ENCODE results near the gene SIDT2. TPM values are rescaled to one million over a fixed set of nuclear protein-coding genes. Genes with fewer than 3 reads are reported as not detected.

SIDT2 gene
- total and polyA plus RNA-seq, 2 of the 13 experiments (the other 11 are each of a cell fraction or from before 2014, with no cell fraction given): 11.5 to 28.0 TPM

DNA sequence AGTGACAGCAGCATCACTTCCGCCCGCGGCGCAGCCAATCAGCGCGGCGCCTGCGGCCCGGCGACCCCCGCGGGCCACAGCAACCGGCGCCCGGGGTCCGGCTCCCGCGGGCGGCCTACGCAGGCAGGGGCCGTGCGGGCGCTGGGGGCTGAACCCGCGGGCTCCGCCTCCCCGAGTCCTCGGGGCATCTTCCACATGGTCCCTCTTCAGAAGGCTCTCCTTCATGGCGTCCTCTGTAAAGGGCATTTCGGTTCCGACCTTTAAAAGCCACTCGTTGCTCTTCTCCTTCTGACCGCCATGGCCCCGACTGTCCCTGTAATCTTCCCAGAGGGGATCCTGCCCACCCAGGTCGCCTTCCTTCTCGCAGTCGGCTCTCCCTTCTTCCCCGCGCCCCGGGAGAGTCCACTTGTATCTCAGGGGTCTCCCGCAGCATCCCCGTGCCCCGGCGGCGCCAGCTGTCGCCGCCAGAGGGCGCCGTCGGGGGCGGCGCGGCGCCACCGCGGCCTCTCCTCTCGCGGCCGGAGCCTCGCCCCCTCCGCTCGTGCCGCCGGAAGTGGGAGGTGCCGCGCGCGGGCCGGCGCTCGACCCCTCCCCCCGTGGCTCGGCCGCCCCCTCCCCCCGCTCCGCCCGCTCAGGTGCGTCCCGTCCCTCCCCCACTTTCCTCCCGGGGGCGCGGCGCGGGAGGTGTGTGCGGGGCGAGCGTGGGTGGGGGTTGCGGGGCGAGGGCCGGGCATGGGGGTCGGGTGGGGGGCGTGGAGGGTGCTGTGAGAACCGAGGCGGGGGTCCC lies 53.7 kb downstream of the SIDT2 start, which contains the start of gene RNF214 (continued):
- TF ChIP-seq, protein P1, sequence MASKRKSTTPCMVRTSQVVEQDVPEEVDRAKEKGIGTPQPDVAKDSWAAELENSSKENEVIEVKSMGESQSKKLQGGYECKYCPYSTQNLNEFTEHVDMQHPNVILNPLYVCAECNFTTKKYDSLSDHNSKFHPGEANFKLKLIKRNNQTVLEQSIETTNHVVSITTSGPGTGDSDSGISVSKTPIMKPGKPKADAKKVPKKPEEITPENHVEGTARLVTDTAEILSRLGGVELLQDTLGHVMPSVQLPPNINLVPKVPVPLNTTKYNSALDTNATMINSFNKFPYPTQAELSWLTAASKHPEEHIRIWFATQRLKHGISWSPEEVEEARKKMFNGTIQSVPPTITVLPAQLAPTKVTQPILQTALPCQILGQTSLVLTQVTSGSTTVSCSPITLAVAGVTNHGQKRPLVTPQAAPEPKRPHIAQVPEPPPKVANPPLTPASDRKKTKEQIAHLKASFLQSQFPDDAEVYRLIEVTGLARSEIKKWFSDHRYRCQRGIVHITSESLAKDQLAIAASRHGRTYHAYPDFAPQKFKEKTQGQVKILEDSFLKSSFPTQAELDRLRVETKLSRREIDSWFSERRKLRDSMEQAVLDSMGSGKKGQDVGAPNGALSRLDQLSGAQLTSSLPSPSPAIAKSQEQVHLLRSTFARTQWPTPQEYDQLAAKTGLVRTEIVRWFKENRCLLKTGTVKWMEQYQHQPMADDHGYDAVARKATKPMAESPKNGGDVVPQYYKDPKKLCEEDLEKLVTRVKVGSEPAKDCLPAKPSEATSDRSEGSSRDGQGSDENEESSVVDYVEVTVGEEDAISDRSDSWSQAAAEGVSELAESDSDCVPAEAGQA (IDR thresholded peaks at IDR 0.05; ENCODE audit: low read depth): 0 out of 2 replicates have a peak, but pooled peaks have one; percentile 37
- TF ChIP-seq, protein P1 (CRISPR knock-in tag; IDR thresholded peaks at IDR 0.05; ENCODE audit: borderline replicate concordance): no peak
- TF ChIP-seq U2AF2 (IDR thresholded peaks at IDR 0.05; ENCODE audit: low read depth, low read length) (no peak), NFE2L2 (IDR thresholded peaks at IDR 0.05; ENCODE audit: low read length) (no peak), HNRNPUL1 (IDR thresholded peaks at IDR 0.05; ENCODE audit: low read depth, low read length) (no peak), HMG20B (CRISPR knock-in tag; conservative IDR thresholded peaks at IDR 0.05) (no peak), ZNF367 (CRISPR knock-in tag; IDR thresholded peaks at IDR 0.05; ENCODE audit: borderline replicate concordance) (no peak), REPIN1 (CRISPR knock-in tag; IDR thresholded peaks at IDR 0.05; ENCODE audit: borderline replicate concordance, low read depth) (0 out of 2 replicates have a peak, but pooled peaks have one; percentile 12), ISX (CRISPR knock-in tag; conservative IDR thresholded peaks at IDR 0.05) (no peak), ZNF530 (CRISPR knock-in tag; IDR thresholded peaks at IDR 0.05; ENCODE audit: low read depth) (no peak)
- TF ChIP-seq, protein P2, sequence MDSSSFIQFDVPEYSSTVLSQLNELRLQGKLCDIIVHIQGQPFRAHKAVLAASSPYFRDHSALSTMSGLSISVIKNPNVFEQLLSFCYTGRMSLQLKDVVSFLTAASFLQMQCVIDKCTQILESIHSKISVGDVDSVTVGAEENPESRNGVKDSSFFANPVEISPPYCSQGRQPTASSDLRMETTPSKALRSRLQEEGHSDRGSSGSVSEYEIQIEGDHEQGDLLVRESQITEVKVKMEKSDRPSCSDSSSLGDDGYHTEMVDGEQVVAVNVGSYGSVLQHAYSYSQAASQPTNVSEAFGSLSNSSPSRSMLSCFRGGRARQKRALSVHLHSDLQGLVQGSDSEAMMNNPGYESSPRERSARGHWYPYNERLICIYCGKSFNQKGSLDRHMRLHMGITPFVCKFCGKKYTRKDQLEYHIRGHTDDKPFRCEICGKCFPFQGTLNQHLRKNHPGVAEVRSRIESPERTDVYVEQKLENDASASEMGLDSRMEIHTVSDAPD (CRISPR knock-in tag; IDR thresholded peaks at IDR 0.05): no peak
- TF ChIP-seq, protein P3, sequence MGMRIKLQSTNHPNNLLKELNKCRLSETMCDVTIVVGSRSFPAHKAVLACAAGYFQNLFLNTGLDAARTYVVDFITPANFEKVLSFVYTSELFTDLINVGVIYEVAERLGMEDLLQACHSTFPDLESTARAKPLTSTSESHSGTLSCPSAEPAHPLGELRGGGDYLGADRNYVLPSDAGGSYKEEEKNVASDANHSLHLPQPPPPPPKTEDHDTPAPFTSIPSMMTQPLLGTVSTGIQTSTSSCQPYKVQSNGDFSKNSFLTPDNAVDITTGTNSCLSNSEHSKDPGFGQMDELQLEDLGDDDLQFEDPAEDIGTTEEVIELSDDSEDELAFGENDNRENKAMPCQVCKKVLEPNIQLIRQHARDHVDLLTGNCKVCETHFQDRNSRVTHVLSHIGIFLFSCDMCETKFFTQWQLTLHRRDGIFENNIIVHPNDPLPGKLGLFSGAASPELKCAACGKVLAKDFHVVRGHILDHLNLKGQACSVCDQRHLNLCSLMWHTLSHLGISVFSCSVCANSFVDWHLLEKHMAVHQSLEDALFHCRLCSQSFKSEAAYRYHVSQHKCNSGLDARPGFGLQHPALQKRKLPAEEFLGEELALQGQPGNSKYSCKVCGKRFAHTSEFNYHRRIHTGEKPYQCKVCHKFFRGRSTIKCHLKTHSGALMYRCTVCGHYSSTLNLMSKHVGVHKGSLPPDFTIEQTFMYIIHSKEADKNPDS (CRISPR knock-in tag; IDR thresholded peaks at IDR 0.05): no peak
- TF ChIP-seq, protein P4, sequence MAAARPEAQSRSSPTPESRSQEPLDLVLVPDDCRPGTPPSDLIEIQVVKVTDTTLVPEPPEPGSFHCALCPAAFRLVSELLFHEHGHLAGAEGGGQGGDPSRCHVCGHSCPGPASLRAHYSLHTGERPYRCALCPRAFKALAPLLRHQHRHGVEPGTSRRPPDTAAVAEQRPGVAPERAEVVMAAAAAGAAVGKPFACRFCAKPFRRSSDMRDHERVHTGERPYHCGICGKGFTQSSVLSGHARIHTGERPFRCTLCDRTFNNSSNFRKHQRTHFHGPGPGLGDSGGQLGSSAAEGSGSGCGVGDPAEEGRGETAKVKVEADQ (CRISPR knock-in tag; IDR thresholded peaks at IDR 0.05; ENCODE audit: borderline replicate concordance): no peak
- TF ChIP-seq, protein P5, sequence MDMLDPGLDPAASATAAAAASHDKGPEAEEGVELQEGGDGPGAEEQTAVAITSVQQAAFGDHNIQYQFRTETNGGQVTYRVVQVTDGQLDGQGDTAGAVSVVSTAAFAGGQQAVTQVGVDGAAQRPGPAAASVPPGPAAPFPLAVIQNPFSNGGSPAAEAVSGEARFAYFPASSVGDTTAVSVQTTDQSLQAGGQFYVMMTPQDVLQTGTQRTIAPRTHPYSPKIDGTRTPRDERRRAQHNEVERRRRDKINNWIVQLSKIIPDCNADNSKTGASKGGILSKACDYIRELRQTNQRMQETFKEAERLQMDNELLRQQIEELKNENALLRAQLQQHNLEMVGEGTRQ (IDR thresholded peaks at IDR 0.05; ENCODE audit: low read depth, low read length): no peak
- TF ChIP-seq, protein P5 (CRISPR knock-in tag; IDR thresholded peaks at IDR 0.05; ENCODE audit: borderline replicate concordance): no peak

Measured in HepG2 (cell line).